H1 (cell line): Measurements from ENCODE around the gene MTURN. TPM values are rescaled to one million over a fixed set of nuclear protein-coding genes. Genes with fewer than 3 reads are reported as not detected.

ENCODE experiments used
- CEBPB ChIP-seq: IDR thresholded peaks from 2 replicates; pipeline ENCODE4 v1.6.1; 2012; ENCODE audit warnings: low read depth, low read length
- SIN3A ChIP-seq, 2 experiments: IDR thresholded peaks in 1 of 2; conservative IDR thresholded peaks in 1 of 2; 2 replicates each; pipeline ENCODE4 v1.6.1; 2011 to 2012; ENCODE audit warnings: low read length in 2 of 2, improper control_type of control experiment in 1 of 2, low read depth in 1 of 2, mild to moderate bottlenecking in 1 of 2
- SP1 ChIP-seq: IDR thresholded peaks from 2 replicates; pipeline ENCODE4 v1.6.1; 2011; ENCODE audit warnings: low read depth, low read length
- SP4 ChIP-seq: IDR thresholded peaks from 2 replicates; pipeline ENCODE4 v1.6.1; 2012; ENCODE audit warnings: low read length, inconsistent platforms
- USF2 ChIP-seq: IDR thresholded peaks from 2 replicates; pipeline ENCODE4 v1.6.1; 2011; ENCODE audit warnings: low read length, improper control_type of control experiment
- polyA plus RNA-seq, 7 experiments: library from polyadenylated mRNA; depleted of rRNA in 3 of 7; stranded (reverse) in 5 of 7; unstranded in 2 of 7; fragments of >200 nt in 5 of 7; fragments of 200-250 nt in 2 of 7; gene quantifications; 1 replicate in 5 of 7; 2 replicates in 1 of 7; 4 replicates in 1 of 7; pipeline versions ENCODE4 v1.2.1 to v1.2.3, GENCODE V29; 2011 to 2013; ENCODE audit warnings: missing spikeins in 2 of 7, mixed read lengths in 2 of 7
- total RNA-seq: library from RNA; stranded (reverse); fragmentation: NEBNext Ultra II Directional; extraction: Animal tissue kit (Norgen Biotek cat#: 25700); gene quantifications from 2 replicates; pipeline ENCODE4 v1.2.1, GENCODE V29; 2021

MTURN gene
- total and polyA plus RNA-seq, 2 of the 8 experiments (the other 6 are each of a cell fraction or from before 2014, with no cell fraction given), result 2.6 to 5.8 TPM

DNA sequence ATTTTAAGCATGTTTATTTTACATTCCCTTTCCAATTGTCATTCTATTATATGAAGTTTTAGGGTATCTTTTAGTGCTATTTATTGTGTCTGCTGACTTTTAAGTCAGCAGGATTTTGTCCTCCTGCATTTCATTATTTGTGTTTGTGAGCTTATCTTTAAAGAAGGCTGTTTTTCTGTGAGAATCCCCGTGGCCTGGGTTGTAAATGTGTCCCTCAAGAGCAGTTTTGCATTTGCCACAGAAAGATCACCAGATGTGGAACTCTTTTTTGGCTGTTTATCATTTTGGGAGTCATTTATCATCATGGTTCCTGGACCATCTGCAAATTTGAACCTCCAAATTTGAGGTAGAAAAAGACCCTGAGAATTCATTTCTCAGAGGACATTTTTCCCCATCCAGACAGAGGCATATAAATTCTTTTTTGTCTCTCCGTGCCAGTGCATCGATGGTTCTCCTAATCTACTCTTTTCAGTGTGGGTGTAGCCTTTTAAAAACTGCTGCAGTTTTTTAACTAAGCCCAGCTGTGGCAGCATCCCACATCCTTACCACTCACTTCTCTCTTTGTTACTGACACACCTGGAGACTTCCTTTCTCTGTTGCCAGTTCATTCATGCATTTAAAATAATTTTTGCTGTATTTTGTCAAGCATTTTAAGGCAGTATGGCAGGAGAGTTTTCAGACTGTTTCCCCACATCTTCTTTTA is 20.1 kb upstream of the MTURN start (continued):
- no peak for TF ChIP-seq SIN3A (conservative IDR thresholded peaks at IDR 0.05 in 1 of 2, IDR thresholded peaks at IDR 0.05 in 1 of 2; ENCODE audit: low read depth in 1 of 2, low read length in 2 of 2)
- no peak for TF ChIP-seq CEBPB
- no peak for TF ChIP-seq SP4
- TF ChIP-seq USF2, result no peak
- TF ChIP-seq SP1, result no peak
